ENCODE results near the gene C8B.

The C8B gene

DNA sequence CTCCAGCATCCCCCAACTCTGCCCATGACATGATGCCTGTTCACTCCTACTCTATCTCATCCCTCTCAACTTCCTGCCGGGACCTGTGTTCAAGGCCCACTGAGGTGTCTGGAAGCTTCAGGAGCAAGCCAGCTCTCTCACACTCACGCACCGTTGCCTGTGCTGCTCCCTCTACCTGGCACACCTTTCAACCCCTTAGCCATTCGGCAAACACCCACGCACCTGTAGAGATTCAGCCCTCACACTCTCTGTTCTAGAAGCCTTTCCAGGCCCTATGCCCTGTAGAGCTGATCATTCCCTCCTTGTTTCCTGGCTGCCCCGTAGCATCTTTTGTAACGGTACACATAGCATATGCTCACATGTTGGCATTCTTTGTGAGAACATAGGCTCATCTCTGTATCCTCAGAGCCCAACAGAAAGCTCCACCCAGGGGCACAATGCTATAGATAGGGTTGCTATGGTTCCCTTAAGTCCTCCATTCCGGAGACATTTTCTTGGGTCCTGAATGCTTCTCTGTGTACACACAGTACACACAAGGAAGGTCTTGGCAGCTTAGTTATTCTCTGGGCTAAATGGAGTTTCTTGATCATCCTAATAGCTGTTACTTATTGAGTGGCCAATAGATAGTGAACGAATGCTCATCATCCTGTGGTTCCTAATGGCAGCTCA, 1.3 kb downstream of the C8B start:
- Histone ChIP-seq H3K4me1 (no peaks in the 10 kb centered on the region), H3K79me2 (no peaks in the 10 kb centered on the region), H3K9me3 (ENCODE audit: control insufficient read depth, low read length) (no peaks in the 10 kb centered on the region), H3K9ac (no peak overlapping the region), H3K27me3 (ENCODE audit: control insufficient read depth, insufficient read depth, low read length) (no peaks in the 10 kb centered on the region), H3K27ac (no peak overlapping the region), H3K36me3 (ENCODE audit: control insufficient read depth, insufficient read depth, low read length) (no peaks in the 10 kb centered on the region), H3K4me3 (ENCODE audit: low read depth, low read length) (no peak overlapping the region), H2AFZ (no peak overlapping the region), H3K4me2 (ENCODE audit: low read length) (no peak overlapping the region)
- TF ChIP-seq, protein P1, sequence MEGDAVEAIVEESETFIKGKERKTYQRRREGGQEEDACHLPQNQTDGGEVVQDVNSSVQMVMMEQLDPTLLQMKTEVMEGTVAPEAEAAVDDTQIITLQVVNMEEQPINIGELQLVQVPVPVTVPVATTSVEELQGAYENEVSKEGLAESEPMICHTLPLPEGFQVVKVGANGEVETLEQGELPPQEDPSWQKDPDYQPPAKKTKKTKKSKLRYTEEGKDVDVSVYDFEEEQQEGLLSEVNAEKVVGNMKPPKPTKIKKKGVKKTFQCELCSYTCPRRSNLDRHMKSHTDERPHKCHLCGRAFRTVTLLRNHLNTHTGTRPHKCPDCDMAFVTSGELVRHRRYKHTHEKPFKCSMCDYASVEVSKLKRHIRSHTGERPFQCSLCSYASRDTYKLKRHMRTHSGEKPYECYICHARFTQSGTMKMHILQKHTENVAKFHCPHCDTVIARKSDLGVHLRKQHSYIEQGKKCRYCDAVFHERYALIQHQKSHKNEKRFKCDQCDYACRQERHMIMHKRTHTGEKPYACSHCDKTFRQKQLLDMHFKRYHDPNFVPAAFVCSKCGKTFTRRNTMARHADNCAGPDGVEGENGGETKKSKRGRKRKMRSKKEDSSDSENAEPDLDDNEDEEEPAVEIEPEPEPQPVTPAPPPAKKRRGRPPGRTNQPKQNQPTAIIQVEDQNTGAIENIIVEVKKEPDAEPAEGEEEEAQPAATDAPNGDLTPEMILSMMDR (IDR thresholded peaks at IDR 0.05) = no peak

DNA sequence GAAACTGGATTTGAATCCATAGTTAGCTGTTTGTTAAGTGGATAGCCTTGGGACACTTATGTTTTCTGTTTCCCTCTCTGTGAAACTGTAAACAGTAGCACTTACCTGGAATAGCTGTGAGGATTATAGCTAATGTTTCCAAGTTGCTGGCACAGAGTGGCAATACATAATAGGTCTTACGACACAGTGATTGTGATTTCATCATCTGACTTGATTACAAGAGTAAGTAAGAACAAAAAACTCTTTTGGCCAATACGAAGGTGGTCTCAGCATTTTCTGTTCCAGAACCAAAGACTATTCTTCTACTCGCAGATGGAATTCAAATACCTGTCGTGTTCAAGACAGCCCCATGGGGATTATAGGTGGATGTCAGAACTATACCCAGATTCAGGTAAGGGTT, 2.1 kb downstream of the C8B start:
- H3K4me2 ChIP-seq (ENCODE audit: low read length) = no peak overlapping the region
- no peak overlapping the region for H3K9ac ChIP-seq
- TF ChIP-seq, protein P1 (IDR thresholded peaks at IDR 0.05) = no peak
- no peaks in the 10 kb centered on the region for H3K4me1 ChIP-seq
- H3K36me3 ChIP-seq (ENCODE audit: control insufficient read depth, insufficient read depth, low read length) = no peaks in the 10 kb centered on the region
- no peak overlapping the region for H3K27ac ChIP-seq
- no peaks in the 10 kb centered on the region for H3K79me2 ChIP-seq
- no peaks in the 10 kb centered on the region for H3K9me3 ChIP-seq (ENCODE audit: control insufficient read depth, low read length)
- H2AFZ ChIP-seq = no peak overlapping the region
- no peak overlapping the region for H3K4me3 ChIP-seq (ENCODE audit: low read depth, low read length)
- H3K27me3 ChIP-seq (ENCODE audit: control insufficient read depth, insufficient read depth, low read length) = no peaks in the 10 kb centered on the region

DNA sequence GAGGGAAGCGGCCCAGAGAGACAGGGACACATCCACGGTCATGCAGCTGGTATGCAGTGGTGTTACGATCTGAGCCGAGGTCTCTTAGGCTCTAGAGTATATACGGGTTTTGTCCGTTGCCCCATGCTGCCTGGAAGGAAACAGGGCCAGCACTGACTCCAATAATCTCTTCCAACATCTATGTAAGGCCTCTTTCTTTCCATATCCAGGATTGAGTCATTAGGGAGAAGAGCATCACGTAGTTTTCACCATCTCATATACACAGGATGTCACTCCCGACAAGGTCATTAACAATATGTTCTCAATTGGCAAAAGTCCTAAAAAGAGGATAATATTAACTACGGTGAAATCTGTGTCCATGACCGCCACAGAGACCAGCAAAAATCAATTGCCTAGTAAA, 4.4 kb downstream of the C8B start:
- TF ChIP-seq, protein P1 (IDR thresholded peaks at IDR 0.05) = no peak

DNA sequence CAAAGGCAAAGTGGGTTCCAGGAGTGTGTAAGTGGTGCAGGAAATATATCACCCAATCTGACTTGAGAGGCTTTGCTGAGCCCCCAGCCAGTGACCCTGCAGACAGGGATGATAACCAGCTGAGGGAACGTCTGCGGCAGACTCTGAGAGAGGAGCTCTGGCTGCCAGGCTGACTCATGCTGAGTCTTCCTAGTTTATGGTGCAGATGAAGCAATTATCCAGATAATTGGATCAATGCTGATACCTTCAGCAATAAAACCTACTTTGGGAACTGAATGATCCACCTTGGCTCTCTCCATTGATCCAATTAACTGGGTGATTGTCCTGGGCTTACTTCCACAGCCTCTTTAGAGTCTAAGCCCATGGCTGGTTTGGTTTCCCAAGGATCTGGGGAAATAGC, 7.3 kb downstream of the C8B start:
- peaks cover 3% of the 10 kb centered on the region for H3K4me1 ChIP-seq
- no peak overlapping the region for H3K4me3 ChIP-seq (ENCODE audit: low read depth, low read length)
- no peak overlapping the region for H3K4me2 ChIP-seq (ENCODE audit: low read length)
- no peak overlapping the region for H3K27ac ChIP-seq
- TF ChIP-seq, protein P1 (IDR thresholded peaks at IDR 0.05) = no peak
- H3K27me3 ChIP-seq (ENCODE audit: control insufficient read depth, insufficient read depth, low read length) = no peaks in the 10 kb centered on the region
- no peak overlapping the region for H3K9ac ChIP-seq
- no peaks in the 10 kb centered on the region for H3K9me3 ChIP-seq (ENCODE audit: control insufficient read depth, low read length)
- H2AFZ ChIP-seq = no peak overlapping the region
- no peaks in the 10 kb centered on the region for H3K36me3 ChIP-seq (ENCODE audit: control insufficient read depth, insufficient read depth, low read length)
- no peaks in the 10 kb centered on the region for H3K79me2 ChIP-seq

More for the DNA sequence above, 4.4 kb downstream of the C8B start:
- no peaks in the 10 kb centered on the region for H3K36me3 ChIP-seq (ENCODE audit: control insufficient read depth, insufficient read depth, low read length)
- H3K9me3 ChIP-seq (ENCODE audit: control insufficient read depth, low read length) = no peaks in the 10 kb centered on the region
- no peaks in the 10 kb centered on the region for H3K79me2 ChIP-seq
- no peak overlapping the region for H3K9ac ChIP-seq
- H3K4me1 ChIP-seq = peaks cover 3% of the 10 kb centered on the region
- no peaks in the 10 kb centered on the region for H3K27me3 ChIP-seq (ENCODE audit: control insufficient read depth, insufficient read depth, low read length)
- H3K4me3 ChIP-seq (ENCODE audit: low read depth, low read length) = no peak overlapping the region
- H2AFZ ChIP-seq = no peak overlapping the region
- H3K27ac ChIP-seq = no peak overlapping the region
- H3K4me2 ChIP-seq (ENCODE audit: low read length) = no peak overlapping the region

DNA sequence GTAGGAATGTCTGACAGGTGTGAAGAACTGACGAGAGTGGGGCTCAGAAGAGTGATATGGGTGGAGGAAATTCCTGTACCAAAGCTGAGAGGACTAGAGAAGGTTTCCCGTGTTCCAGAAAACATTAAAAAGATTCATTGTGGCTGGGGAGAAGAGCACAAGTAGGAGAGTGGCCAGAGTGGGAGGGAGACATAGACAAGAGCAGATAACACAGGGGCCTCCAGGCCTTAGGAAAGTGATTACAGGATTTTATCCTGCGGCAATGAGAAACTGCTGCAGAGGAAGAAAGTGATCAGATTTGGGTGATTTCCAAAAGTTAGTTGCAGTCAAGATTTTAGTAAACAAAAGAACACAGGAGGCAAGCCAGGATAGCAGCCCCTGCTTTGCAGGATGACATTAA, 7.9 kb downstream of the C8B start:
- Histone ChIP-seq H3K4me1 (peaks cover 3% of the 10 kb centered on the region), H2AFZ (no peak overlapping the region), H3K4me2 (ENCODE audit: low read length) (peak overlapping the region; percentile 9), H3K4me3 (ENCODE audit: low read depth, low read length) (no peak overlapping the region), H3K27me3 (ENCODE audit: control insufficient read depth, insufficient read depth, low read length) (no peaks in the 10 kb centered on the region), H3K79me2 (no peaks in the 10 kb centered on the region), H3K9me3 (ENCODE audit: control insufficient read depth, low read length) (no peaks in the 10 kb centered on the region), H3K9ac (no peak overlapping the region), H3K27ac (no peak overlapping the region), H3K36me3 (ENCODE audit: control insufficient read depth, insufficient read depth, low read length) (no peaks in the 10 kb centered on the region)
- TF ChIP-seq, protein P1 (IDR thresholded peaks at IDR 0.05) = no peak
